A549 (cell line): ENCODE measurements around the gene TBCEL. TPM values are rescaled to one million over a fixed set of nuclear protein-coding genes. Genes with fewer than 3 reads are reported as not detected.

Source experiments
- ATAC-seq, 2 experiments: fragments of 200-7000 bp in 1 of 2; fragments of >200 bp in 1 of 2; cut with Nextera tagmentation in 1 of 2; cut with Tn5 transposase in 1 of 2; 3 replicates each; pipeline versions ENCODE4 v1.8.0 to v1.9.1; 2018 to 2020; ENCODE audit warnings: mild to moderate bottlenecking in 1 of 2, moderate library complexity in 1 of 2
- CTCF ChIA-PET: fragments of 300-600 bp; sonication (Branson Sonifier 250); formaldehyde crosslinking; extraction: SDS; loops from one replicate; lab custom pipeline; 2021; ENCODE audit warnings: antibody characterized with exemption, inconsistent platforms; lab: Yijun Ruan, JAX
- POLR2A ChIA-PET: fragments of 350-600 bp; formaldehyde crosslinking; extraction: SDS; loops from one replicate; lab custom pipeline; 2021; ENCODE audit warnings: antibody characterized with exemption, inconsistent platforms; lab: Yijun Ruan, JAX
- DNase-seq, 2 experiments: peaks; one replicate each; pipeline versions ENCODE4 v3.0.0 to v3.0.0-alpha.2; 2011 to 2016; ENCODE audit warnings: low read depth in 1 of 2, low spot score in 1 of 2
- FAIRE-seq: peaks from 2 replicates; lab custom pipeline; 2011; peaks lifted over from hg19 to GRCh38; lab: Jason Lieb, UNC
- H3K27ac ChIP-seq, 2 experiments: fragments of >200 bp; sonication (Bioruptor Twin); formaldehyde crosslinking; 3 replicates each; pipeline ENCODE4 v1.5.1; 2016 to 2017
- H3K4me1 ChIP-seq: fragments of >200 bp; sonication (Bioruptor Twin); formaldehyde crosslinking; 3 replicates; pipeline ENCODE4 v1.6.1; 2016
- H3K4me2 ChIP-seq: fragments of >200 bp; sonication (Bioruptor Twin); formaldehyde crosslinking; 3 replicates; pipeline ENCODE4 v1.6.1; 2016
- H3K4me3 ChIP-seq: fragments of >200 bp; sonication (Bioruptor Twin); formaldehyde crosslinking; 3 replicates; pipeline ENCODE4 v1.5.1; 2016
- H3K9me3 ChIP-seq: fragments of >200 bp; sonication (Bioruptor Twin); formaldehyde crosslinking; 3 replicates; pipeline ENCODE4 v1.6.1; 2016
- ATOH8 ChIP-seq: fragments of 250-450 bp; sonication (Bioruptor Pico); IDR thresholded peaks from 2 replicates; pipeline ENCODE4 v1.5.0; 2020; ENCODE audit warnings: low read depth, mild to moderate bottlenecking, moderate library complexity
- CBX2 ChIP-seq: fragments of 200-600 bp; sonication (generic); IDR thresholded peaks from 2 replicates; pipeline ENCODE4 v1.6.1; 2016; ENCODE audit warnings: low read depth, mild to moderate bottlenecking, borderline replicate concordance
- CBX8 ChIP-seq: fragments of 200-600 bp; sonication (generic); IDR thresholded peaks from 2 replicates; pipeline ENCODE4 v1.6.1; 2016
- CEBPB ChIP-seq, 2 experiments: fragments of >200 bp in 1 of 2; sonication (Bioruptor Twin) in 1 of 2; formaldehyde crosslinking in 1 of 2; IDR thresholded peaks; 2 replicates each; pipeline ENCODE4 v1.6.1; 2012 to 2016
- CHD2 ChIP-seq: fragments of 150-350 bp; IDR thresholded peaks from 2 replicates; pipeline ENCODE4 v1.6.1; 2014; ENCODE audit warnings: low read length; ENCODE audit not compliant: partially characterized antibody
- CHD4 ChIP-seq: fragments of 200-600 bp; sonication (generic); IDR thresholded peaks from 2 replicates; pipeline ENCODE4 v1.6.1; 2016; ENCODE audit warnings: antibody characterized with exemption, mild to moderate bottlenecking, borderline replicate concordance
- E2F6 ChIP-seq: IDR thresholded peaks from 2 replicates; pipeline ENCODE4 v1.6.1; 2012; ENCODE audit warnings: low read depth, borderline replicate concordance
- EHMT2 ChIP-seq: fragments of 200-600 bp; sonication (generic); IDR thresholded peaks from 2 replicates; pipeline ENCODE4 v1.6.1; 2016; ENCODE audit warnings: antibody characterized with exemption, low read depth, mild to moderate bottlenecking, moderate library complexity
- ESRRA ChIP-seq: fragments of 150-350 bp; IDR thresholded peaks from 2 replicates; pipeline ENCODE4 v1.6.1; 2014; ENCODE audit warnings: mild to moderate bottlenecking, low read length, borderline replicate concordance
- FOSL2 ChIP-seq, 2 experiments: fragments of 450-650 bp in 1 of 2; fragments of >200 bp in 1 of 2; sonication (Bioruptor Twin) in 1 of 2; formaldehyde crosslinking; IDR thresholded peaks; 2 replicates each; pipeline versions ENCODE4 v1.5.0 to v1.6.1; 2016 to 2020; ENCODE audit warnings: mild to moderate bottlenecking in 1 of 2, moderate library complexity in 1 of 2
- HOXA7 ChIP-seq: fragments of 250-450 bp; sonication (Bioruptor Pico); IDR thresholded peaks from 2 replicates; pipeline ENCODE4 v1.5.0; 2020; ENCODE audit warnings: mild to moderate bottlenecking, moderate library complexity
- JUN ChIP-seq, 2 experiments: fragments of >200 bp; sonication (Bioruptor Twin); formaldehyde crosslinking; IDR thresholded peaks; 2 replicates in 1 of 2; 3 replicates in 1 of 2; pipeline ENCODE4 v1.6.1; 2016 to 2017
- JUNB ChIP-seq: fragments of >200 bp; sonication (Bioruptor Twin); formaldehyde crosslinking; IDR thresholded peaks from 2 replicates; pipeline ENCODE4 v1.6.1; 2016
- KDM1A ChIP-seq: fragments of 200-600 bp; sonication (generic); IDR thresholded peaks from 2 replicates; pipeline ENCODE4 v1.6.1; 2016; ENCODE audit warnings: low read depth, mild to moderate bottlenecking
- MAZ ChIP-seq: fragments of 150-350 bp; IDR thresholded peaks from 2 replicates; pipeline ENCODE4 v1.6.1; 2014; ENCODE audit warnings: antibody characterized with exemption, low read depth, low read length, borderline replicate concordance
- RAD21 ChIP-seq, 2 experiments: fragments of >200 bp in 1 of 2; sonication (Bioruptor Twin) in 1 of 2; formaldehyde crosslinking in 1 of 2; IDR thresholded peaks in 1 of 2; conservative IDR thresholded peaks in 1 of 2; 2 replicates in 1 of 2; 3 replicates in 1 of 2; pipeline ENCODE4 v1.6.1; 2012 to 2018; ENCODE audit warnings: inconsistent platforms in 1 of 2
- RFX5 ChIP-seq: fragments of 450-650 bp; IDR thresholded peaks from 2 replicates; pipeline ENCODE4 v1.7.1; 2014; ENCODE audit warnings: antibody characterized with exemption, mild to moderate bottlenecking, moderate library complexity
- RNF2 ChIP-seq: fragments of 200-600 bp; sonication (generic); IDR thresholded peaks from 2 replicates; pipeline ENCODE4 v1.6.1; 2016; ENCODE audit warnings: low read depth, mild to moderate bottlenecking, antibody characterized with exemption, moderate library complexity, borderline replicate concordance
- SREBF2 ChIP-seq: fragments of 450-650 bp; IDR thresholded peaks from 2 replicates; pipeline ENCODE4 v1.6.1; 2014; ENCODE audit warnings: mild to moderate bottlenecking, moderate library complexity
- TFCP2L1 ChIP-seq: fragments of 250-450 bp; sonication (Bioruptor Pico); IDR thresholded peaks from 2 replicates; pipeline ENCODE4 v1.5.0; 2021; ENCODE audit warnings: mild to moderate bottlenecking
- ZC3H11A ChIP-seq: fragments of 450-650 bp; IDR thresholded peaks from 2 replicates; pipeline ENCODE4 v1.6.1; 2014; ENCODE audit warnings: antibody characterized with exemption, mild to moderate bottlenecking
- WGBS: methylation state at CpG from one replicate; pipeline ENCODE4 v1.1.6; 2017; ENCODE audit errors: missing lambda C conversion rate; 5-methylcytosine and 5-hydroxymethylcytosine counted together
- polyA plus RNA-seq, 4 experiments: library from polyadenylated mRNA; depleted of rRNA in 3 of 4; stranded (reverse); fragments of >200 nt; fragmentation: RNase III in 1 of 4; extraction: RNeasy Plus Mini Kit Qiagen cat#74134 plus additional on column Dnase treatment in 1 of 4; gene quantifications; 2 replicates in 3 of 4; 3 replicates in 1 of 4; pipeline ENCODE4 v1.2.3, GENCODE V29; 2011 to 2017
- TF ChIP-seq, protein P1 (sequence below): fragments of 450-650 bp; IDR thresholded peaks from 2 replicates; pipeline ENCODE4 v1.6.1; 2014; ENCODE audit warnings: antibody characterized with exemption
- TF ChIP-seq, protein P2 (sequence below): IDR thresholded peaks from 2 replicates; pipeline ENCODE4 v1.6.1; 2012

The TBCEL gene
- polyA plus RNA-seq, 2 of the 4 experiments (the other 2 are of a cell fraction): 5.9 to 11.9 TPM

DNA sequence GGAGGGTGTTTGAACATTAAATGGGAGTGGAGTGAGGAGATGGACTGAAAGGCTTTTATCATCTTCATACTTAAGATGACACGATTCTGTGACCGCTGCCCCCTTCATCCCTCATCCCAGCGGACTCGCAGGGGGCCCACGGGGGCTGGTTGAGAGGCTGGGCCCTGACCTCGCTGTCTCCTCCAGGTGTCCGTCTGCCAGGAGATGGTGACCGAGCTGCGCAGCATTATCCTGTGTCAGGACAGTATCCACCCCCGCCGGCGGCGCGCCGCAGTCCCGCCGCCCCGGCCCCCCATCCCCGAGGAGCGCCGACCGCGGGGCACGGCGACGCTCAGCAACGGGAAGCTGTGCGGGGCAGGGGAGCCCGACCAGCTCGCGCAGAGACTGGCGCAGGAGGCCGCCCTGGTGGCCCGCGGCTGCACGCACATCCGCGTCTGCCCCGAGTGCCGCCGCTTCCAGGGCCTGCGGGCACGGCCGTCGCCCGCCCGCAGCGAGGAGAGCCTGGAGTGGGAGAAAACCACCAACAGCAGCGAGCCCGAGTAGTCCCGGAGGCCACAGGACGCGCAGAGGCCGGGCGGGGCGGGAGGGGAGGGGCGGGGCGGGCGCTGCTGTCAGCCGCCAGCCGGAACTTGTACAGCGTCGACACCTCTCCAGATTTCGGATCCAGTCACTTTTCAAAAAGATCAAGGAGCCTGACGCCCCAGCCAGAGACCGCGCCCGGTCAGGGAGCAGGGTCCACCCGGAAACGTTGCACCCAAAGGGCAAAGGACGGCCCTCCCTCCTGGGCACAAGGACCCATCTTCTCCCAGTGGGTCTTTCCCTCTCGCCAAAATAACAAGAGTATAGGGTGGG is 38.0 kb upstream of the TBCEL start:
- Histone ChIP-seq H3K27ac (peak overlapping the region; percentile 17 to 65; a peak in 3 of 6 replicates), H3K4me3 (peak overlapping the region; percentile 45), H3K4me2 (peak overlapping the region; percentile 94), H3K4me1 (no peaks in the 10 kb centered on the region)
- peak; percentile 96 to 98 for ATAC-seq
- POLR2A ChIA-PET: interaction anchor here (0.7 kb wide), 1 partner anchor 131 kb away, joined by 3 read pairs; no protein-coding TSS in a partner anchor
- peak; percentile 16 to 21 for DNase-seq
- CTCF ChIA-PET: interaction anchor here (0.6 kb wide), 1 partner anchor 86 kb away, joined by 4 read pairs; no protein-coding TSS in a partner anchor
- FAIRE-seq: no peak
- 20% methylated on average over 17 of the region's 72 CpGs for WGBS
- TF ChIP-seq CHD2 (no peak), HOXA7 (CRISPR knock-in tag) (no peak), JUNB (no peak), ATOH8 (CRISPR knock-in tag) (no peak)
- TF ChIP-seq, protein P1, sequence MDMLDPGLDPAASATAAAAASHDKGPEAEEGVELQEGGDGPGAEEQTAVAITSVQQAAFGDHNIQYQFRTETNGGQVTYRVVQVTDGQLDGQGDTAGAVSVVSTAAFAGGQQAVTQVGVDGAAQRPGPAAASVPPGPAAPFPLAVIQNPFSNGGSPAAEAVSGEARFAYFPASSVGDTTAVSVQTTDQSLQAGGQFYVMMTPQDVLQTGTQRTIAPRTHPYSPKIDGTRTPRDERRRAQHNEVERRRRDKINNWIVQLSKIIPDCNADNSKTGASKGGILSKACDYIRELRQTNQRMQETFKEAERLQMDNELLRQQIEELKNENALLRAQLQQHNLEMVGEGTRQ: no peak
- TF ChIP-seq, all 56 proteins: peak for 0
- no peaks in the 10 kb centered on the region for H3K9me3 ChIP-seq

GRCh38 chr11:120988603-120989002 is 35.3 kb upstream of the TBCEL start:
- no peak overlapping the region for H3K4me3 ChIP-seq
- TF ChIP-seq E2F6 (no peak), RNF2 (no peak), CBX8 (no peak), RFX5 (no peak), CEBPB (IDR thresholded peaks at IDR 0.05) (no peak), EHMT2 (no peak), TFCP2L1 (CRISPR knock-in tag) (no peak), KDM1A (no peak), FOSL2 (IDR thresholded peaks at IDR 0.05) (no peak), FOSL2 (CRISPR knock-in tag; IDR thresholded peaks at IDR 0.05) (no peak), RAD21 (conservative IDR thresholded peaks at IDR 0.05 in 1 of 2, IDR thresholded peaks at IDR 0.05 in 1 of 2) (no peak), MAZ (no peak), CBX2 (no peak), CHD4 (no peak), JUN (IDR thresholded peaks at IDR 0.05) (no peak), SREBF2 (no peak), ZC3H11A (no peak), ESRRA (no peak)
- TF ChIP-seq, protein P2, sequence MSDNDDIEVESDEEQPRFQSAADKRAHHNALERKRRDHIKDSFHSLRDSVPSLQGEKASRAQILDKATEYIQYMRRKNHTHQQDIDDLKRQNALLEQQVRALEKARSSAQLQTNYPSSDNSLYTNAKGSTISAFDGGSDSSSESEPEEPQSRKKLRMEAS: no peak
- TF ChIP-seq, all 56 proteins: peak for 0
- POLR2A ChIA-PET: no interaction called here
- DNase-seq (no peak), ATAC-seq (no peak), FAIRE-seq (no peak)
- H3K4me1 ChIP-seq: no peaks in the 10 kb centered on the region
- no peaks in the 10 kb centered on the region for H3K9me3 ChIP-seq
- 55% methylated on average over 1 of the region's 1 CpG for WGBS
- H3K27ac ChIP-seq: no peak overlapping the region
- no peak overlapping the region for H3K4me2 ChIP-seq
- CTCF ChIA-PET: no interaction called here
